ENCODE measurements around the gene TMEM50B.
"Not testable (repeated sequence)": the region's sequence is repeated elsewhere in the genome, so short reads cannot be mapped to it uniquely, and the experiment has no call there.

TMEM50B gene

DNA sequence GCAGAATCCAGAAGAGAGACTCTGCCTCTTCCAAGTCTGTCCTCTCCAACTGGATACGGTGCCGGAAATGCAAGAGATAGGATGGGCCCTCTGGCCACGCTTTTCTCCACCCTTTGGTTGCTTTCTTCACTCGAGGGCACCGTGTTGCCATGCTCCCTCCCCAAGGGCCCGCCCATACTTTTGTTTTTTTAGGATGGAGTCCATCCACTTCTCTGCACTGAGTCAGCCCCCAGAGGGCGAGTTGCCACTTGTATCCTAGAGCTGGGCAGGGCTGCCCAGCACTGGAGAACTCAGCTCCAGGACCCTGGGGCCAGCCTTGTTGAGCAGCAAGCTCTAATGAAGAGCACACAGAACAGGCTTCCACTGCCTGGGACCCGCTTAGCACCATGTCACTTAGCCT is 51.1 kb downstream of the TMEM50B start:
- no peak for DNase-seq (ENCODE audit: low read depth)

DNA sequence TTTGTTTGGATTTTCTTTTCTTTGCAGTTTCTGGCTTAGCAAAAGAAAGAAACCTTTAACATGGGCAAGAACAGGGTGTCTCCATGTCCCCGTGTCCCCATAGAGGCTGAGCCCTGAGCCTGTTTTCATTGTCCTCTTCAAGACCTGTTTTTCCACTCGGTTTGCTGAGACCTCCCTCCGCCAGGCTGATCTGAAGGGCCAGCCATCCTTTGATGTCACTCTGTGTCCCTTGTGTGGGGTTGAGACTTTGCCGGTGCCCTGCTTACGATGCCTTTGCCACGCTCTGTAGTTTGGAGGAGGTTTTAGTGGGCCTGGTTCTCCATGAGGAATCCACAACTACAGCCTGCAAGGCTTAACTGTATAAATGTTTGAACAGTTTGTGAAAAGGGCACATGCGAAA is 52.7 kb downstream of the TMEM50B start:
- no peak for DNase-seq (ENCODE audit: low read depth)

DNA sequence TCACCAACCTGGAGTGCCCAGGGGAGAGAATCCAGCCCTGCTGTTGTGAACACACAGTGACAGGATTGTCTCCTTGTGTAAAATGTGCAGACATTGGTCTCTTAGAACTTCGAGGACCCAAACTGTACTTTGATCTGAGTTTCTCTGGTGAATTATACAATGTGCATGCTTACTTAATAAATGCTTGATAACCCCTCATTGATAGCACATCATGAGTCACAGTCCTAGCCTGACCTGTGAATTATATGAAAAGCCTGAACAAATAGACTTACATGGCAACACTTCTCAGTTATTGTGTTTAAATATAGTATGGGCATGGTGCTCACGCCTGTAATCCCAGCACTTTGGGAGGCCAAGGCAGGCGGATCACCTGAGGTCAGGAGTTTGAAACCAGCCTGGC is 53.9 kb downstream of the TMEM50B start:
- DNase-seq (ENCODE audit: low read depth): no peak

DNA sequence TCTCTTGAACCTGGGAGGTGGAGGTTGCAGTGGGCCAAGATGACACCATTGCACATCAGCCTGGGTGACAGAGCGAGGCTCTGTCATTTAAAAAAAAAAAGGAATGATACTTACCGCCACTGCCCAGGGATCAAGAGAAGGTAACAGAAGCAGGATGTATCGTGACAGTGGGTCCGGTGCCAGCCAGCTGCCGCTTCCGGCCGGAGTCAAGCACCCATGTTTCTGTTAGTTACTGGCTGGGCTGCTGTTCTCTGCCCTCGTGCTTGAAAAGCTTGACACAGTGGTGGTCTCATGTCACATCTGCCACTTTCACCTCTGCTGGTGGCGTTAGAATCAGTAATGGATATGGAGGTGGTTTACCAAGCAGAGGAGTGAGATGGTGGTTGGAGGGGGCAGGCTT is 55.6 kb downstream of the TMEM50B start:
- no peak for DNase-seq (ENCODE audit: low read depth)

DNA sequence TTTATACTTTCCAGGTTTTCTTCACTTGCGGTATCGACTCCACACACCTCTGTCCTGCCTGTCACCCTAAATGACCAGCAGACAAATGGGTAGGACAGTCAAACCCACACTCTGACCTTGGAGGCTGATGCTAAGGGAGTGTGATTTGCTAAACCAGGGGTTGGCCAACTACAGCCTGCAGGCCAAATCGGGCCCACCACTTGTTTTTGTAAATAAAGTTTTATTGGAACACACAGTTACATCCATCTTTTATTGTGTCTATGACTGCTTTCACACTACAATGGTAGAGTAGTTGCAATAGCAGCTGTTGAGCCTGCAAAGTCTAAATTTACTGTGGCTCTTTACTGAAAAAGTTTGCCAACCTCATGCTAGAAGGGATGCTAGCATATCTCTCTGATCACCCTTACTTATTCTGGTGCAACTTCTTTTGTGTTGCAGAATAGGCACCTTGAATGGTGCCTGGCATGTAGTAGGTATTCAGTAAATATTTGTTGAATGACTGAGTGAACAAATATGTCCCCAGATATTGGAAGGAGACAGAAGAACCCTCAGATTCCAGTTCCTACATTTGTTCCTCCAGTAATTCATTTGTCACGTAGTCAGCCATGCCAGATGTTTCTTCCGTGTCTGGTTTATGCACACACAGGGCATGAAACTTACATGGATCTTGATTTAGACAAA is 57.9 kb downstream of the TMEM50B start:
- no peak for DNase-seq (ENCODE audit: low read depth)

DNA sequence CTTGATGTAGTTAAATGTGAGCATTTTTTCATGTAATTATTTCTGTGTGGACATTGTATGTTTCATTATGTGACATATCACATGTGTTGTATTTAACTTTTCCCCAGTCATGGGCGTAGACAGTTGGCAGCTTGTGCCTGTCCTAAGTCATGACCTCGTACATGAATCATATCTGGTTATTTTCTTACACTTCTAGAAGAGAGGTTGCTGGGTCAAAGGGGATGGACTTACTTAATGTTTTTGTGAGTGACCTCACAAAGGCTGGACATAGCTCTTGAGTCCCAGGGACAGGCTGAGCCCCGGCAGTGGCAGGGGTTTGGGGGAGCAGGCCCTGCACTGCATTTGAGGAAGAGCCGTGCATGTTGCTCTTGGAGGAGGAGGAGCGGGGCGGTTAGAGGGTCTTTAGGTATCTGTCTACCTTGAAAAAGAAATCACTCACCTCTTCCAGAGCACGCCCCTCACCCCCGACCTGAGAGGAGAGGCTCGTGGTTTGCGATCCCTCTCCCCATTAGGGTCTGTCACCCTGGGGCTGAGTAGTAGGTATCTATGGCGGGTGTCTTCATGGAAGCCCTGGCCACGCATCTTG is 60.1 kb downstream of the TMEM50B start:
- no peak for DNase-seq (ENCODE audit: low read depth)

DNA sequence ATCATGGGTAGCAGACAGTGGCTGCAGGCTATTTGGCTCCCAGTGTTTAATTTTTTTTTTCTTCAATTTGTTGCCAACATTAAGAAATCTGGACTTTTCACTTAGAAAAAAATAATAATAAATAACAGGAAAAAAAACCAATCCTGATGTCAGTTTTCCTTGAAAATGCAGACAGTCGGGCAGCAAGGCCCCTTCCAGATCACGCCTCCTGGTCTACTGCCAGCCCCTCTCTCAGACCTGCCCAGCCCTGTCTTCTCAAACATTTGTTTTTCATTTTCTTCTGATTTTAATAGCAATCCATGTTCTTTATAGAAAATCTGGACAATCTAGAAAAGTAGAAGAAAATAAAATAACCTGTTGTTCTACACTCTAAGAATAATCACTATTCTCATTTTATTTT is 61.1 kb downstream of the TMEM50B start:
- no peak for DNase-seq (ENCODE audit: low read depth)

DNA sequence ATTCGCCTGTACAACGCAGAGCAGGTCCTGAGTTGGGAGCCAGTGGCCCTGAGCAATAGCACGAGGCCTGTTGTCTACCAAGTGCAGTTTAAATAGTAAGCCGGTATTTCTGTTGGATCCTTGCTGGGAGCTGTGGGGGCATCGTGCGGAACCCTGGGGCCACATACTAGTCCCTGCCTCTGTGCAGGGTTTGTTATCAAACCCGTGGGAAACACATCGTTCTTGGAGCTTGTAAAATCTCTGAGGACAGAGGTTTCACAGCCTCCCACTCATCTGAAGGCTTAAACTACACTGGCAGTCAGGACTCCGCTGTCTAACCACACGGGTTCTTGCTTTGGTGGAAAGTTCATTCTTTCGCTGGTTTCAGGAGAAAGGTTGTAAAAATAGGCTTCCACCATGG is 64.8 kb downstream of the TMEM50B start:
- no peak for DNase-seq (ENCODE audit: low read depth)

DNA sequence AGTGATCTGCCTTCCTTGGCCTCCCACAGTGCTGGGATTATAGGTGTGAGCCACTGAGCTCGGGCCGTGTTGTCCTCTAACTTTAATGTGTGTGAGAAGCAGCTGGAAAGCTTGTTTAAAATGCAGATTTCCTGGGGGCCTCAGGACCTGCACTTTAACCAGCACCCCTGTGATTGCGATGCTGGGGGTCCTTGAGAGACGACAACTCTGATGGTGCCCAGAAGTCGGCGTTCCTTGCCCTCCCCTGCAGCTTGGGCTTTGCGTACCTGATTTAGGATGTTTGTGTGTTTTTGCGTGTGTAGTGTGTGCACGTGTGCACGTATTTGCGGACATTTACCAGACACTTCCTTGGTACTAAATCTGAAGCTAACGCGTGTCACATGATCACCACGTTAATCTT is 65.7 kb downstream of the TMEM50B start:
- no peak for DNase-seq (ENCODE audit: low read depth)

DNA sequence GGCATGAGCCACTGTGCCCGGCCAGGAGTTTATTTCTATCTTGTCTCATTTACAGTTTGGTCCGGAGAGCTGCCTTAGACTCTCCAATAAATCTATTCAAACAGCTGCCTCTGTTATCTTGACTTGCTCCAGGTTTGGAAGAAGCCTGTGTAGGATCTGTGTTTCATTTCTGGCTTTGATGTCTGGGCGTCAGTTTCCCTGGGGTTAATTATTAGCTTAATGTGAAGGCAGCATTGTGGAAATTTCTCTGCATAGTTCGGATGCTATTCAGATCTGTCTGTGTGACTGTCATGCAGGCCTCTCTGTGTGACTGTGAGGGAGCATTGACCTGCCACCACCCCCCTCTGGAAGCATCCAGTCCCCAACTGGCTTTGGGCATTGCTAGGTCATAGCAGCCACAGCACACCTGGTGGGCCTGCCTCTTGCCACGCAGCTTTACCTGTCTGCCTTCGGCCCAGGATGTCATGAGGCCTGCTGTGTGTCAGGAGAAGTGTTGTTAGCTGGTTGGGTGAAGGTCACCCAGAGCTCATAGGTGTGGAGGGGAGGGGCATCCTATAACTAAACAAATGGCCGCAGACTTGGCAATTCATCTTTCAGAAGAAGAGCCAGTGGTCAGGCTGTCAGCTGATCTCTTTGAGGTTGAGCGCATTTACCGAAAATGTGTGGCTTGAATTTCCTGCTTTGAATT is 66.8 kb downstream of the TMEM50B start:
- no peak for DNase-seq (ENCODE audit: low read depth)

DNA sequence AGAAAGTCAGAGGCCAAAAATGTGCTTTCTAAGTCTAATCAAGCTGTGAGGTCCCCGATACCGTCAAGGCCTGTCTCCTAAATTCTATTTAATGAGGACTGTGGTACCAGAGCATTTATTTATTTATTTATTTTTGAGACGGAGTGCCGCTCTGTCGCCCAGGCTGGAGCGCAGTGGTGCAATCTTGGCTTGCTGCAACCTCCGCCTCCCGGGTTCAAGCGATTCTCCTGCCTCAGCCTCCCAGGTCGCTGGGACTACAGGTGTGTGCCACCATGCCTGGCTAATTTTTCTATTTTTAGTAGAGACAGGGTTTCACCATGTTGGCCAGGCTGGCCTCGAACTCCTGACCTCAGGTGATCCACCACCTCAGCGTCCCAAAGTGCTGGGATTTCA is 67.3 kb downstream of the TMEM50B start:
- DNase-seq (ENCODE audit: low read depth): not testable (repeated sequence)

DNA sequence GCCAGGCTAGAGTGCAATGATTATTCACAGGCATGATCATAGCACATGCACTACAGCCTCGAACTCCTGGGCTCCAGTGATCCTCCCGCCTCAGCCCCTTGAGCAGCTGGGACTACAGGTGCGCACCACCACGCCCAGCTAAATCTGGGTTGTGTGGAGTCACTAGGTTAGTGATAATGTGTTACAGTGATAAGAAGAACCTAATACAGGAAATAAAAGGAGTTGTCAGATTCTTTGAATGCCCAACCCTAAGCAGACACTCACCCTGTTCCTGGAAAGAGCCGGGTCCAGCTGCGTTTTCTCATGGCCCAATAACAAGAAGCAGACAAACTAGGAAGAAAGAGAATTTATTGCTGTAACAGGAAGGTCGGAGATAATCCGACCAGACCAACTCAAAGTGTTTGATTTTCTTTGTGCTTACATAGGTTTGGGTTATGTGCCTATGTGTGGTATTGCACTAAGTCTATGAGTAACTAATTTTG is 67.8 kb downstream of the TMEM50B start:
- DNase-seq (ENCODE audit: low read depth): no peak

DNA sequence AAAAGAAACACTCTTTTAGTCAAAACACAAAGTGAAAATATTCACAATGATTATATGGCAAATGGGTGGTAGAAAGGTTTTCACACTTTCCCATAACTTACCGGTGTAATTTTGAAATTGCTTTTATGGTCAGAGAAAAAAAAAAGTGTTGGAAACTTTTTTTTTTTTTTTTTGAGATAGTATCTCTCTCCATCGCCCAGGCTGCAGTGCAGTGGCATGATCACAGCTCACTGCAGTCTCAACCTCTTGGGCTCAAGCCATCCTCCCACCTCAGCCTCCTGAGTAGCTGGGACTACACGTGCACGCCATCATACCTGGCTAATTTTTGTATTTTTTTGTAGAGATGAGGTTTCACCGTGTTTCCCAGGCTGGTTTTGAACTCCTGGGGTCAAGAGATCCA is 73.3 kb downstream of the TMEM50B start:
- no peak for DNase-seq (ENCODE audit: low read depth)

DNA sequence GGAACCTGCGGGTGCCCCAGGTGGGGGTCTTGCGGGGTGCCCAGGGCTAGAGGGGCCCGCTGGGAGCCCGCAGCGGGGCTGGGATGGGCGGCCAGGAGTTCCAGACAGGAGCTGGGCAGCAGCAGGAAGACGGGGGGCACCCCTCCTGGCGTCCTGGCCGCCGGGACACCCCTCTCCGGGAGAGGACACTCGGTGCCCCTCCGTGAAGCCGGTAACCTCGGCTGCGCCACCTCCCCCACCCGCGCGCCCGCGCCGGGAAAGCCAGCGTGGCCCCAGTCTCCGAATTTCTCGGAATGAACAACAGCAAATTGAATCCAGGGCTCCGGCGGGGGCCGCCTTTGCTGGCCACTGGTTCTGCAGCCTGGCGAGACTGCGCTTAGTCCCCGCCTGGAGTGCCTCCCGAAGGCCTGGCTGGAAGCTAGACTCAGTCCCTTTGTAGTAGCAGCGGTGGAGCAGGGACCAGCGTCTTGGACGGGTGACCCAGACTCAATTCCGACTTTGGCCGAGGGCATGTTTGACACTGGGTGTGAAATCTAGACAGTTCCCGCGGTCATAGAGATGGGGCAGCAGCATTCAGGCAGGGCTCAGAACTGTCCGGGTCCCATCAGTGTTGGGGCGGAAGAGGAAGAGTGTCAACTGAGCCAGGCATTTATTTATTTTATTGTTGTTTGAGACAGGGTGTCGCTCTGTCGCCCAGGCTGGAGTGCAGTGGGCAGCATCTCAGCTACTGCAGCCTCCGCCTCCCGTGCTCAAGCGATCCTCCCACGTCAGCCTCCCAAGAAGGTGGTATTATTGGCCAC is 75.8 kb downstream of the TMEM50B start:
- DNase-seq (ENCODE audit: low read depth): no peak

DNA sequence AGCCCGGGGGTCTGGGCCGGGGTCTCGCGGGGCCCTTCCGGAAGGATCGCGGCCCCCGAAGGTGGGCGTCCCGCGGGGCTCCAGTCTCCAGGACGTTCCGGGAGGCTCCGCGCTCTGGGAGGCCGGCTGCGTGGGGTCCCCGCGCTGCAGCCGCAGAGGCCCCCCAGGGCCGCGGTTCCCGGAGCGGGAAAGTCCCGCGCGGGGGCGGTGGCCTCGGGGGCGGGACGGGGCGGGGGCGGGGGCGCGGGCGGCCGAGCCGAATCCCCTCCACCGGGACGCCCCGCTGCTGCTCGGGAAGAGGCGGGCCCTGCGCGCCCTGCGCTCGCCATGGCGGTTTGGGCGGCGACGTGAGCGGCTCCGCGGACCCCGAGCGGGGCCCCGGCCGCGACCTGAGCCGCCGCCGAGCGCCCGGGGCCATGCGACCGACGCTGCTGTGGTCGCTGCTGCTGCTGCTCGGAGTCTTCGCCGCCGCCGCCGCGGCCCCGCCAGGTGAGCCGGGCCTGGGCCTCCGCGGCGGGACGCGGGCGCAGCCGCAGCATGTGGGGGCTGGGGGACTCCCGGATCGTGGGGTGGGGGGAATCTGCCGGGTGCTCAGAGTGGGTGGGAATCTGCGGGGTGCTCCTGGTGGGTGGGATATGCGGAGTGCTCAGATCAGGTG is 76.5 kb downstream of the TMEM50B start, which contains the start of gene IFNGR2:
IFNGR2 (plus strand) TSS at position 286 of the 658 bp plus-strand sequence; CDS start at position 417, 131 bp downstream.
- DNase-seq (ENCODE audit: low read depth): no peak

DNA sequence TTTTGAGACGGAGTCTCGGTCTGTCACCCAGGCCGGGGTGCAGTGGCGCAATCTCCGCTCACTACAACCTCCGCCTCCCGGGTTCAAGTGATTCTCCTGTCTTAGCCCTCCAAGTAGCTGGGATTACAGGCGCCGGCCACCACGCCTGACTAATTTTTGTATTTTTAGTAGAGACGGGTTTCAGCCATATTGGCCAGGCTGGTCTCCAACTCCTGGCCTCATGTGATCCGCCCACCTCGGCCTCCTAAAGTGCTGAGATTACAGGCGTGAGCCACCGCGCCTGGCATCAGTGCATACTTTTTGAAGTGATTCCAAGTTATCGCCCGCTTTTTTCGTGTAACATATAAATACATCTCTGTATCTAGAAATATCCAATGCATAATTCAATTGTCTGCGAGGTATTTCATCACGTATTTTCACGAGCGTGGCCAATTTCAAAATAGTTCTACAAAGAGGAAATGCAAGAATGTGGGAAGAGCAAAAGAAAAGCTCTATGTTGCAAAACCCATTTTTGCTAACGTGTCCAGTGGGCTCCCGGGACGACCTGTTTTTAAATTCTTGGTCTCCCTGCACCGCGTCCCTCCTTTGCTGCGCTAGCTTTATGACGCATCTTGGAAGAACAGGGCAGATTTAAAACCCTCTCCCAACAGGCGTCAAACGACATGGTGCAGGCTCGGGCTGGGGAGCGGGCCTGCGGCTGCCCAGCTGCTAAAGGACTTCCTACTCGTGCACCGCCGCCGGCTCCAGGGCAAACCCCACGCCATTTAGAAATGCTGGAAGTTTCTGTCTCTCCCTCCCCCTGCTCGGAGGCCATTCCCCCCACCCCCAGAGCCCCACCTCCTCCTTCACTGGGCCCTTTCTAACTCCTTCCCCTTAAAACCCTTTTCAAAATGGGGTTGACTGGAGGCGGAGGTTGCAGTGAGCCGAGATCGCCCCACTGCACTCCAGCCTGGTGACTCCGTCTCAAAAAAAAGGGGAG is 77.5 kb downstream of the TMEM50B start:
- DNase-seq (ENCODE audit: low read depth): no peak

DNA sequence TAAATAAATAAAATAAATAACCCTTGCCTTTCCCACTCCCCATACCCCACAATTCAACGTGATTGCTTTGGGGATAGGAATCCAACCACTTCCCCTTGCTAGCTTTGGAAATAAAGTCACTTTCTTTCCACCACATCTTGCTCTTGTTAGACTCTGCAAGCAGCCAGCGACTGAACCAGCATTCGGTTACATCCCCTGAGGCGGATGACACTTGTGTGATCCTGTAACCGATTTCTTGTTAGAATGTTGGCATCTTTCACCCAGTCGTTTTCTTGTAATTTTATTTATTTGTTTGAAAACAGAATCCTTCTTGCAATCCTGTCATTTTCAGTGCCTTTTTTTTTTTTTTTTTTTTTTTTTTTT is 78.2 kb downstream of the TMEM50B start:
- DNase-seq (ENCODE audit: low read depth): no peak

Data from non-pigmented ciliary epithelial cell (primary cell).